HG02588 (cell line): ENCODE measurements around the gene UPK1A.
"Not testable (repeated sequence)": the region's sequence is repeated elsewhere in the genome, so short reads cannot be mapped to it uniquely, and the experiment has no call there.

Experiments
- ATAC-seq: cut with Tn5 transposase; IDR thresholded peaks from one replicate; pipeline ENCODE4 v1.9.1; 2021; ENCODE audit warnings: mild to moderate bottlenecking, moderate library complexity; ENCODE audit not compliant: unreplicated experiment

The UPK1A gene

DNA sequence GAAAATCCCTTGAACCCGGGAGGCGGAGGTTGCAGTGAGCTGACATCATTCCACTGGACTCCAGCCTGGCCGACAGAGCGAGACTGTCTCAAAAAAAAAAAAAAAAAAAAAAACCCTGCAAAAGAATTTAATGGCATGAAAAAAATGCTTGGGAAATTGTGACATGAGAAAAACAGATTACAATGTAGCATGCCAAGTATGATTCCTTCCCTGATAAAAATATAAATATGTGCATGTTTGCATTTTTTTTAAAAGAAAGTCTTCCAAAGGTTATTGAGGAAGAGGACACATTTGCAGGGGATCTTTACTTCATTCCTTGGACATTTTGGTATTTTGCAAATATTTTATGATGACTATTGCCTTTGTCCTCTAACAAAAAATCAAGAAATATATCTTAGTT is 23.5 kb downstream of the UPK1A start:
- ATAC-seq = no peak

GRCh38 chr19:35691106-35691505 is 24.8 kb downstream of the UPK1A start:
- ATAC-seq = not testable (repeated sequence)

DNA sequence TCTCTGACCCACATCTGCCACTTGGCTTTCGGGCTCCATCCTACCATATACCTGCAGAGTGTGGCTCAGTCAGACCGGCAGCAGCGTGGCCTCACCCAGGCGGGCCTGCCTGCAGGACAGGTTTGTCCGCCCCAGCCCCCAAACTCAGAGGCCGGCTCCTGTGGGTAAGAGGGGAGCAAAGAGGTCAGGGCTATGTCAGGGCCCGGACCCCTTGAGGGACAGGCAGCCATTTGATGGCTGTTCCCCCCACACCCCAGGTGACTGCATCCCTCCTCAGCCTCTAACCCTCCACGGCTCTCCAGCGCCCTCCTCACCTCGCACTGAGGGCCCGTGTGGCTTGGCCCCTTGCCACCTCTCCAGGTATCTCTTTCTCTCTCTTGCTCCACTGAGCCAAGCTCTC is 25.7 kb downstream of the UPK1A start:
- no peak for ATAC-seq

- no peak for ATAC-seq
Measured at GRCh38 chr19:35693422-35693821, 27.1 kb downstream of the UPK1A start.

DNA sequence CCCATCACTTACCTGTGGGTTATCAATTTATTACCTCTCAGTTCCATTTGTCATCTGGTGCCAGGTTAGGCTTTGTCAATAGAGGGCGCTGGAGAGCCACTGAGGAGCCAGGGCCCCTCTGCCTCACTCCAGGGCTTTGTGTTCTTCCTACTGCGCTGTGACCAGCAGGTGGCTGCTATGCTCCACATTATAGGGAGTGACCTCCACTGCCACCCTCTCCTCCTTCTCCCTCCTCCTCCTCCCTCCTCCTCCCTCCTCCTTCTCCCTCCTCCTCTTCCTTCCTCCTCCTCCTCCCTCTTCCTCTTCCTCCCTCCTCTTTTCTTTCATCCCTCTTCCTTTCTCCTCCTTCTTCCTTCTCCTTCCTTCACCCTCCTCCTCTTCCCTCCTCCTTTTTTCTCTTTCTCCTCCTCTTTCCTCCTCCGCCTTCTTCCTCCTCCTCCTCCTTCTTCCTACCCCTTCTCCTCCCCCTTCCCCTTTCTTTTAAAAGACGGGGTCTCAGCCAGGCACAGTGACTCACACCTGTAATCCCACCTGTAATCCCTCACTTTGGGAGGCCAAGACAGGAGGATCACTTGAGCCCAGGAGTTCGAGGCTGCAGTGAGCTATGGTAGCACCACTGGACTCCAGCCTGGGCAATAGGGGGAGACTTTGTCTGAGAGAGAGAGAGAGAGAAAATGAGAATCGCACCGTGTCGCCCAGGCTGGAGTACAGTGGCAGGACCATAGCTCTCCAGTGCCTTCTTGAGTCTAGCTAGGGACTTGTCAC is 27.7 kb downstream of the UPK1A start:
- peak; percentile 85 for ATAC-seq

- ATAC-seq = no peak
Measured at GRCh38 chr19:35695895-35696422, 29.6 kb downstream of the UPK1A start.

DNA sequence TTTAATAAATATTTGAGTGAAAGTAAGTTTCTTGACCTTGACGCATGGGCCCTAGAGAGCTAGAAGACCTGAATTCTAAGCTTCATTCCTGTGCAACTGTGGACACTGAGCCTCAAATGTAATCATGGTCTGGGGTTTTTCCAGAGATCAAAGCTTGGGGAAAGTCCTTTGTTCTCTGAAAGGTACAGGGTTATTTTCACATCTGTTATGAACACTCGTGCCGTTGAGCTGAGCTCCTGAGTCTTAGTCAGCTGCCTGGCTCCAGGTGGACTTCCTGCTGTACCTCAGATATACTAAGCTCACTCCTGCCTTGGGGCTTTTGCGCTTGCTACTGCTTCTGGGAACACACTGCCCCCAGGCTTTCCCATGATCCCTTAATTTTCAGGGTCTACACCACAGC is 30.5 kb downstream of the UPK1A start:
- ATAC-seq = no peak

GRCh38 chr19:35702223-35703012 is 36.1 kb downstream of the UPK1A start:
- ATAC-seq = peak; percentile 92

DNA sequence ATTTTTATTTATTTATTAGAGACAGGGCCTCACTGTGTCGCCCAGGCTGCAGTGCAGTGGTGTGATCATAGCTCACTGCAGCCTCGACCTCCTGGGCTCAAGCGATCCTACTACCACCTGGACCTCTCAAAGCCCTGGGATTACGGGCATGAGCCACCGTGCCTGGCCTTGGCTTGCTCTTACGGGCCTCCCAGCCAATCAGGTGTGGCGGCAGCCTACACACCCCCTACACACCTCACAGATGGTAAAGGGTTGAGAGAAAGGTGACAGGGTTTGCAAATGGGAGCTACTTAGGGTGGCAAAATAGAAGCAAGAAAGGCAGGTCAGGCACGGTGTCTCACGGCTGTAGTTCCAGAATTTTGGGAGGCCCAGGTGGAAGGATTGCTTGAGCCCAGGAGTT is 37.0 kb downstream of the UPK1A start:
- no peak for ATAC-seq

- ATAC-seq = no peak
Measured at GRCh38 chr19:35704218-35704617, 37.9 kb downstream of the UPK1A start, which contains the start of gene ZBTB32. TSS of gene ZBTB32 (plus strand) at chr19:35704558. CDS start at chr19:35714627, 10,069 bp downstream.

GRCh38 chr19:35708391-35708790 is 42.1 kb downstream of the UPK1A start:
- no peak for ATAC-seq

DNA sequence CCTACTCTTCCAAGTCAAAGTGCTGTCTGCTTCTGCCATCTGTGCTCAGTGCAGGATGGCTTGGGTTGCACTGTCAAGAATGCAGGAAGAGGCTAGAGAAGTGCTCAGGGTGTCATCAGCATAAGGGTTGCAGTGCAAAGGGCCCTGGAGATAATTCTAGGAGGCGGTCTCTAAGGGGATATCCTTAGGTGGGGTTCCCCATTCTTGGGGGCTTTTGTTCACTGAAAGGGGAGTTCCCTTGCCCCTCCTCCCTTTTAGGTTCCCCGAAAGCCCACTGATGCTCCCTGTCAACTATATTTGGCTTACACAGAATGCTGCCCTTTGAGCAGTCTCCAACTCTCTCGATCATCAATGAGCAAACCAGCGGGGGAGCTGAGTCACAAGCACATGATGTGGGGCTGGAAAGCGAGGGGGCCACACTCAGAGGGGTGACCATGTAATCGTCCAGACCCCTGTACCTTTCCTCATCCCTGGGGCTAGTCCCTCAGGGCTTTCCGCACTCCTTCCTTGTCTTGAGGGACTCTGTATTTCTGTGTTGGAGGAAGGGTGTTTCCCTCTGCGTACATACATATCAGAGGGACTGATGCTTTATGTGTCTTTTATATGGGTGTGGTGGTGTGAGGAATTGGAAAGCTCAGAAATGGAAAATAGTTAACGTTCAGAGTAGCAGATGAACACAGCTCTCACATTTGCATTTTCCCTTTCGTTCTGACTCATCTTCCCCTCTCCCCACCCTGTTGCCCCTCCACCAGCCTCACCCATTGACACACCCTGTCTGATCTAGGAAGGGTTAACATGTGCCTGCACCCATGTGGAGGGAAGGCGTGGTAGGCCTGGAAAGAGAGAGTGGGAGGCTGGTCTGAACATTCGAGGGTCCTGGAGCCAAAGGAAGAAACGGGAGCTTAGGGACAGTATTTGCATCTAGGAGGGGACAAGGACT is 44.7 kb downstream of the UPK1A start:
- no peak for ATAC-seq

DNA sequence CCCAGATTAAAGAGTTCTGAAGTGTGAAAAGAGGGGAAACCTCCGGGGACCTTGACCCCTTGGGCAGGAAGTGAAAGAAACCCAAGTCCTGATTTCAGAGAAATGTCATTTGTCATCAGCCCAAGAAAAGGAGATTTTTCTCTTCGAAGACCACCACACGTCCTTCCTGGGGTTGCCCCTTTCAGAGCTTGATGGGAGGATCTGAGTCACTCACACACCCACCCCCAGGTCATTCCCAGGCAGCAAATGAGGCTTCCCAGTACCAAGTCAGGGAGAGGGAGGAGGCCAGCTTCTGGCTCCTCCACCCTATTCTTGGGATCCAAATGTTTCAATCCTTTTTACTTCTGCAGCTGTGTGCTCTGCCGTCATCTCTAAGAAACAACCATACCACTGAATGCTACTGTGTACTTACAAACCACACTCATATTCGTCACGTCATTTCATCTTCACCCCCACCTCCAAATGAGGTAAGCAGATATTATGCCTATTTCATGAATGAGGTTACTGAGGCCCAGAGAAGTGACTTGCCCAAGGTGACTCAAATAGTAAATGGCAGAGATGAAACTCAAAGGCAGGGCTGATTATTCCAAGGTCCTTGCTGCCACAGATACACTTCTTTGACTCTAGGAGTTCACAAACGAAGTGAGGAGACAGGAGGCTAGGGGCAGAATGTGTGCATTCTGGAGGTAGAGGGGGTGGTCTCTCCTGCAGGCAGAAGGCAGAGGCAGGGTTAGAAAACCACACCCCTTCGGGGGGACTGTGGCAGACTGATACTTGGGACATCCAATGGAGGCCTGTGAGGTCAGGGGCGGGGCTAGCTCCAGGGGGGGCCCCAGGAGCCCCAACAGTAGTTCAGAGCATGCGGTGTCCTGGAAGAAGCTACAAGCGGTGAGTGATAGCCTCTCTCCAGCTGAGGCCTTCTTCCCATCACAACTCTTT is 46.5 kb downstream of the UPK1A start:
- ATAC-seq = no peak

- no peak for ATAC-seq
Measured at GRCh38 chr19:35713506-35713850, 47.2 kb downstream of the UPK1A start.

DNA sequence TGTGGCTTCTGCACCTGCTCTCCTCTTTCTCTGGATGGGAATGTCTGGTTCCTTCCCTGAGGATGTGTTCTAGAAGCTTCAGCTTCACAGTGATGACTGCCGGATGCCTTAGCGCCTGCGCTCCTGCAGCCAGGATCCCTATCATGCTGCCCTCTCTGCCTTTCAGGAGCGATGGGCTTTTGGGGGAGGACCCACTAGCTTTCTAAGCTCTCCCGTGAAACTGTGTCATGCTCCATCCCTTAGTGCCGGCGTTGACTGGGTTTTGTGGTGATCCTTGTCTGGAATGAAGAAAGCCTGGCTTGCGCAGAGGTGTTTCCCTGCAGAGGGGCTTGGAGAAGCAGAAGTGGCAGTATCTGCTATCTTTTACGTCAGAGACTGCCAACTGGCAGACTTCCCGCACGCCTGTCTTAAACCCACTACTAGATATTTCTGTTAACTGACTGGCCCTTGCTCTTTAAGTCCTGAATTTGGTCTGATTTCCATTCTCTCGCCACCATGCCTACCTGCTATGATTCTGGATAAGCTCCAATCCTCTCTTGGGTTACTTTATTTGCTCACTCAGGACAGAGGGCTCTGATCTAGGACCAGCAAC is 47.7 kb downstream of the UPK1A start:
- no peak for ATAC-seq

DNA sequence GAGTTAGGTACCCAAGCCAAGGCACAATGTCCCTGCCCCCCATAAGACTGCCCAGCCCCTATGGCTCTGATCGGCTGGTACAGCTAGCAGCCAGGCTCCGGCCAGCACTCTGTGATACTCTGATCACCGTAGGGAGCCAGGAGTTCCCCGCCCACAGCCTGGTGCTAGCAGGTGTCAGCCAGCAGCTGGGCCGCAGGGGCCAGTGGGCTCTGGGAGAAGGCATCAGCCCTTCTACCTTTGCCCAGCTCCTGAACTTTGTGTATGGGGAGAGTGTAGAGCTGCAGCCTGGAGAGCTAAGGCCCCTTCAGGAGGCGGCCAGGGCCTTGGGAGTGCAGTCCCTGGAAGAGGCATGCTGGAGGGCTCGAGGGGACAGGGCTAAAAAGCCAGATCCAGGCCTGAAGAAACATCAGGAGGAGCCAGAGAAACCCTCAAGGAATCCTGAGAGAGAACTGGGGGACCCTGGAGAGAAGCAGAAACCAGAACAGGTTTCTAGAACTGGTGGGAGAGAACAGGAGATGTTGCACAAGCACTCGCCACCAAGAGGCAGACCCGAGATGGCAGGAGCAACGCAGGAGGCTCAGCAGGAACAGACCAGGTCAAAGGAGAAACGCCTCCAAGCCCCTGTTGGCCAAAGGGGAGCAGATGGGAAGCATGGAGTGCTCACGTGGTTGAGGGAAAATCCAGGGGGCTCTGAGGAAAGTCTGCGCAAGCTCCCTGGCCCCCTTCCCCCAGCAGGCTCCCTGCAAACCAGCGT is 48.5 kb downstream of the UPK1A start:
- ATAC-seq = no peak

- no peak for ATAC-seq
Measured at GRCh38 chr19:35715355-35715809, 49.1 kb downstream of the UPK1A start.

DNA sequence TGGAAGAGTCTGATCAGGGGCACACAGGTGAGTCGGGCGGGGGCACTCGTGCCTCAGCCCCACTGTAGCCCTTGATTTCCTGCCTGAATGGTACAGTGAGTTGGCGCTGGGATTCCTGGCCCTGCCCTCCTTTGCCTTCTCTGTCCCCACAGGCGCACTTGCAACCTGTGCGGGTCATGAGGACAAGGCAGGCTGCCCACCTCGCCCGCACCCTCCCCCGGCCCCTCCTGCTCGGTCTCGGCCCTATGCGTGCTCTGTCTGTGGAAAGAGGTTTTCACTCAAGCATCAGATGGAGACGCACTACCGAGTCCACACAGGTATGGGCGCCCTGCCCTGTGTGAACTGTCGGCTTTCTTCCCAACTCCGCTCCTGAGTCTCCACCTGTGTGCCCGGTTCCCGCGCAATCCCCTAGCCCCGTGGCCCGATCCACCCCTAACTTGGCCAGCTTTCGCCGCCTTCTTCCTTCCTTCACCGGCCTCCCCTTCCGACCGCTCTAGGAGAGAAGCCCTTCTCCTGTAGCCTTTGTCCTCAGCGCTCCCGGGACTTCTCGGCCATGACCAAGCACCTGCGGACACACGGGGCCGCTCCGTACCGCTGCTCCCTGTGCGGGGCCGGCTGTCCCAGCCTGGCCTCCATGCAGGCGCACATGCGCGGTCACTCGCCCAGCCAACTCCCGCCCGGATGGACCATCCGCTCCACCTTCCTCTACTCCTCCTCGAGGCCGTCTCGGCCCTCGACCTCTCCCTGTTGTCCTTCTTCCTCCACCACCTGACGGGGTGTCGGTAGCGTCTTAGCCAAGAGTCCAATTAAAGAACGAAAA is 49.9 kb downstream of the UPK1A start:
- no peak for ATAC-seq
